ENCODE data around the gene FRMD4A.

DNA sequence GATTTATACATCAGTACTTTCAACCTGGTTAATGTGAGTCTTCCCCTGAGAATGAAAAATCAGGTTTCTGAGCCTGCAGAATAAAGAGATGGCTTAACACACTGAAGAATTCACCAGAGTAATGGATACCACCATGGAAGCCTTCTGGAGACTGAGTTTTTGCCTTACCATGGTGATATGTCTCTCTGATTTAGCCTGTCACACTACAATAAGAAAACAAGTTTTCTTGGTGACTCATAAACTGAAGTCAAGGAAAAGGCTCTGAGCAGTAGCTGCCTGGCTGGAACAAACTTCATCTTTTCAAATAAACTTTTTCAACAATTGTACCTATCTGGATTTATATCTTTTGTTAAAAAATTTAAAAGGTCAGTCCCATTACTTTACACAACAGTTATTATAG lies 515.0 kb downstream of the FRMD4A start:
- TF ChIP-seq, protein P1, sequence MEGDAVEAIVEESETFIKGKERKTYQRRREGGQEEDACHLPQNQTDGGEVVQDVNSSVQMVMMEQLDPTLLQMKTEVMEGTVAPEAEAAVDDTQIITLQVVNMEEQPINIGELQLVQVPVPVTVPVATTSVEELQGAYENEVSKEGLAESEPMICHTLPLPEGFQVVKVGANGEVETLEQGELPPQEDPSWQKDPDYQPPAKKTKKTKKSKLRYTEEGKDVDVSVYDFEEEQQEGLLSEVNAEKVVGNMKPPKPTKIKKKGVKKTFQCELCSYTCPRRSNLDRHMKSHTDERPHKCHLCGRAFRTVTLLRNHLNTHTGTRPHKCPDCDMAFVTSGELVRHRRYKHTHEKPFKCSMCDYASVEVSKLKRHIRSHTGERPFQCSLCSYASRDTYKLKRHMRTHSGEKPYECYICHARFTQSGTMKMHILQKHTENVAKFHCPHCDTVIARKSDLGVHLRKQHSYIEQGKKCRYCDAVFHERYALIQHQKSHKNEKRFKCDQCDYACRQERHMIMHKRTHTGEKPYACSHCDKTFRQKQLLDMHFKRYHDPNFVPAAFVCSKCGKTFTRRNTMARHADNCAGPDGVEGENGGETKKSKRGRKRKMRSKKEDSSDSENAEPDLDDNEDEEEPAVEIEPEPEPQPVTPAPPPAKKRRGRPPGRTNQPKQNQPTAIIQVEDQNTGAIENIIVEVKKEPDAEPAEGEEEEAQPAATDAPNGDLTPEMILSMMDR (IDR thresholded peaks at IDR 0.05) = no peak
- TF ChIP-seq ZFX (IDR thresholded peaks at IDR 0.05; ENCODE audit: borderline replicate concordance) = no peak
